Prostate gland (tissue), 2 donors: Measurements from ENCODE around the gene ZNF609.

ENCODE experiments used
- POLR2A ChIP-seq: fragments of 450-650 bp; IDR thresholded peaks from one replicate; pipeline ENCODE4 v1.6.1; 2016; ENCODE audit warnings: antibody characterized with exemption, mild to moderate bottlenecking
- TF ChIP-seq, protein P1 (sequence below), 4 experiments: fragments of 200-600 bp in 2 of 4; fragments of 450-650 bp in 2 of 4; sonication (generic) in 2 of 4; IDR thresholded peaks; 1 replicate in 3 of 4; 2 replicates in 1 of 4; pipeline ENCODE4 v1.5.1; 2016 to 2019; ENCODE audit warnings: antibody characterized with exemption in 4 of 4, mild to moderate bottlenecking in 2 of 4, moderate library complexity in 2 of 4

DNA sequence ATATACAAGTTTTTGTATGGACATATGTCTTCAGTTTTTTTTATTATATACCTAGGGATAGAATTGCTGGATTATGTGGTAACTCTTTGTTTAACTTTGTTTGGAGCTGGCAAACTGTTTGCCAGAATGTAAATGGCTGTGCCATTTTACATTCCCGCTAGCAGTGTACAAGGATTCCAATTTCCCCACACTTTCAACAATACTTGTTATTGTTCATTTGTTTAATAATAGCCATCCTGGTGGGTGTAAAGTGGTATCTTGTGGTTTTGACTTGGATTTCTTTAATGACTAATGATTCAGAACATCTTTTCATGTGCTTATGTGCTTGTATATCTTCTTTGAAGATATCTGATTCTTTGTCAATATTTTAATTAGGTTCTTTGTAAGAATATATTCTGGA, 64.4 kb downstream of the ZNF609 start:
- no peak for TF ChIP-seq POLR2A
- TF ChIP-seq, protein P1, sequence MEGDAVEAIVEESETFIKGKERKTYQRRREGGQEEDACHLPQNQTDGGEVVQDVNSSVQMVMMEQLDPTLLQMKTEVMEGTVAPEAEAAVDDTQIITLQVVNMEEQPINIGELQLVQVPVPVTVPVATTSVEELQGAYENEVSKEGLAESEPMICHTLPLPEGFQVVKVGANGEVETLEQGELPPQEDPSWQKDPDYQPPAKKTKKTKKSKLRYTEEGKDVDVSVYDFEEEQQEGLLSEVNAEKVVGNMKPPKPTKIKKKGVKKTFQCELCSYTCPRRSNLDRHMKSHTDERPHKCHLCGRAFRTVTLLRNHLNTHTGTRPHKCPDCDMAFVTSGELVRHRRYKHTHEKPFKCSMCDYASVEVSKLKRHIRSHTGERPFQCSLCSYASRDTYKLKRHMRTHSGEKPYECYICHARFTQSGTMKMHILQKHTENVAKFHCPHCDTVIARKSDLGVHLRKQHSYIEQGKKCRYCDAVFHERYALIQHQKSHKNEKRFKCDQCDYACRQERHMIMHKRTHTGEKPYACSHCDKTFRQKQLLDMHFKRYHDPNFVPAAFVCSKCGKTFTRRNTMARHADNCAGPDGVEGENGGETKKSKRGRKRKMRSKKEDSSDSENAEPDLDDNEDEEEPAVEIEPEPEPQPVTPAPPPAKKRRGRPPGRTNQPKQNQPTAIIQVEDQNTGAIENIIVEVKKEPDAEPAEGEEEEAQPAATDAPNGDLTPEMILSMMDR (IDR thresholded peaks at IDR 0.05), result no peak
